ENCODE data around the gene PXDN.

PXDN gene

GRCh38 chr2:1741851-1742250, 2.5 kb downstream of the PXDN start:
- TF ChIP-seq ZFX (IDR thresholded peaks at IDR 0.05) (no peak), CTCF (conservative IDR thresholded peaks at IDR 0.05) (no peak)
- no peak overlapping the region for H3K27ac ChIP-seq

- H3K27ac ChIP-seq, result no peak overlapping the region
- TF ChIP-seq CTCF (conservative IDR thresholded peaks at IDR 0.05), result no peak
- no peak for TF ChIP-seq ZFX (IDR thresholded peaks at IDR 0.05)
These were observed 3.4 kb downstream of the PXDN start for GRCh38 chr2:1740716-1741589.

- no peak for TF ChIP-seq ZFX (IDR thresholded peaks at IDR 0.05)
- no peak for TF ChIP-seq CTCF (conservative IDR thresholded peaks at IDR 0.05)
- no peak overlapping the region for H3K27ac ChIP-seq
These were observed 4.2 kb downstream of the PXDN start for GRCh38 chr2:1739961-1740715.

- no peak for TF ChIP-seq CTCF (conservative IDR thresholded peaks at IDR 0.05)
- TF ChIP-seq ZFX (IDR thresholded peaks at IDR 0.05), result no peak
- no peak overlapping the region for H3K27ac ChIP-seq
These were observed 4.9 kb downstream of the PXDN start for GRCh38 chr2:1739322-1739957.

- TF ChIP-seq CTCF (conservative IDR thresholded peaks at IDR 0.05), result no peak
- TF ChIP-seq ZFX (IDR thresholded peaks at IDR 0.05), result no peak
- no peak overlapping the region for H3K27ac ChIP-seq
These were observed 5.5 kb downstream of the PXDN start for GRCh38 chr2:1738646-1739302.

GRCh38 chr2:1738163-1738562, 6.2 kb downstream of the PXDN start:
- TF ChIP-seq ZFX (IDR thresholded peaks at IDR 0.05), result no peak
- no peak for TF ChIP-seq CTCF (conservative IDR thresholded peaks at IDR 0.05)
- no peak overlapping the region for H3K27ac ChIP-seq

Measured in C4-2B (cell line).